H1 (cell line): ENCODE data around the gene P2RY8. TPM values are rescaled to one million over a fixed set of nuclear protein-coding genes. Genes with fewer than 3 reads are reported as not detected.

Experiments
- RNF2 ChIP-seq: fragments of 200-900, 300-1000 bp; sonication (generic); IDR thresholded peaks from 2 replicates; pipeline ENCODE4 v1.7.1; 2016; ENCODE audit warnings: borderline replicate concordance, low read depth, mild to moderate bottlenecking, antibody characterized with exemption, low read length; ENCODE audit not compliant: poor library complexity, severe bottlenecking; ENCODE audit errors: missing control alignments
- TBP ChIP-seq: IDR thresholded peaks from 2 replicates; pipeline ENCODE4 v1.6.1; 2011; ENCODE audit warnings: low read depth, low read length, improper control_type of control experiment
- polyA plus RNA-seq, 7 experiments: library from polyadenylated mRNA; depleted of rRNA in 3 of 7; stranded (reverse) in 5 of 7; unstranded in 2 of 7; fragments of >200 nt in 5 of 7; fragments of 200-250 nt in 2 of 7; gene quantifications; 1 replicate in 5 of 7; 2 replicates in 1 of 7; 4 replicates in 1 of 7; pipeline versions ENCODE4 v1.2.1 to v1.2.3, GENCODE V29; 2011 to 2013; ENCODE audit warnings: missing spikeins in 2 of 7, mixed read lengths in 2 of 7
- total RNA-seq: library from RNA; stranded (reverse); fragmentation: NEBNext Ultra II Directional; extraction: Animal tissue kit (Norgen Biotek cat#: 25700); gene quantifications from 2 replicates; pipeline ENCODE4 v1.2.1, GENCODE V29; 2021

P2RY8 gene
- total and polyA plus RNA-seq, 2 of the 8 experiments (the other 6 are each of a cell fraction or from before 2014, with no cell fraction given), result 0.09 to 0.15 TPM

GRCh38 chrX:1506916-1507315 is 30.1 kb downstream of the P2RY8 start (continued):
- TF ChIP-seq RNF2, result no peak
- TF ChIP-seq TBP, result no peak
- TF ChIP-seq, all 59 proteins: peak for 0
